ENCODE measurements around the gene ACOX3. TPM values are rescaled to one million over a fixed set of nuclear protein-coding genes. Genes with fewer than 3 reads are reported as not detected.

ACOX3 gene
- polyA plus RNA-seq, 1 experiment: 7.9 TPM

GRCh38 chr4:8403976-8404375 lies 36.5 kb downstream of the ACOX3 start:
- Histone ChIP-seq H3K27me3 (ENCODE audit: control insufficient read depth, insufficient read depth, low read length) (no peaks in the 10 kb centered on the region), H3K27ac (ENCODE audit: low read depth, low read length) (no peak overlapping the region), H3K9me3 (ENCODE audit: control insufficient read depth, insufficient read depth, low read length) (no peaks in the 10 kb centered on the region; the same call in 1 of the 2 replicates), H3K4me3 (ENCODE audit: low read depth, low read length) (no peak overlapping the region)
- TF ChIP-seq CTCF (IDR thresholded peaks at IDR 0.05; ENCODE audit: low read depth, low read length): no peak
- CTCF ChIA-PET: interaction anchor here (1.5 to 5.5 kb wide), 7 partner anchors 92 to 228 kb away, joined by 4 to 73 read pairs (median 25); no protein-coding TSS in a partner anchor
- no peak for DNase-seq (ENCODE audit: low read depth, low spot score)
- POLR2A ChIA-PET: no interaction called here

- DNase-seq (ENCODE audit: low read depth, low spot score): peak; percentile 66
- Histone ChIP-seq H3K27ac (ENCODE audit: low read depth, low read length) (no peak overlapping the region), H3K9me3 (ENCODE audit: control insufficient read depth, insufficient read depth, low read length) (no peaks in the 10 kb centered on the region; the same call in 1 of the 2 replicates), H3K27me3 (ENCODE audit: control insufficient read depth, insufficient read depth, low read length) (no peaks in the 10 kb centered on the region), H3K4me3 (ENCODE audit: low read depth, low read length) (no peak overlapping the region)
- ChIA-PET CTCF (interaction anchor here (0.6 to 5.5 kb wide), 28 partner anchors 9 to 227 kb away, joined by 3 to 73 read pairs (median 7); no protein-coding TSS in a partner anchor), POLR2A (interaction anchor here (1.0 to 1.1 kb wide), 2 partner anchors 128 to 161 kb away, joined by 4 to 5 read pairs; no protein-coding TSS in a partner anchor)
- TF ChIP-seq CTCF (IDR thresholded peaks at IDR 0.05; ENCODE audit: low read depth, low read length): peak; percentile 93
These were observed 37.3 kb downstream of the ACOX3 start for GRCh38 chr4:8403173-8403753.

- POLR2A ChIA-PET: interaction anchor here (1.0 to 1.1 kb wide), 2 partner anchors 128 to 160 kb away, joined by 4 to 5 read pairs; no protein-coding TSS in a partner anchor
- CTCF ChIA-PET: interaction anchor here (0.6 to 5.5 kb wide), 28 partner anchors 8 to 226 kb away, joined by 3 to 73 read pairs (median 7); no protein-coding TSS in a partner anchor
- Histone ChIP-seq H3K27me3 (ENCODE audit: control insufficient read depth, insufficient read depth, low read length) (no peaks in the 10 kb centered on the region), H3K4me3 (ENCODE audit: low read depth, low read length) (no peak overlapping the region), H3K9me3 (ENCODE audit: control insufficient read depth, insufficient read depth, low read length) (no peaks in the 10 kb centered on the region; the same call in 1 of the 2 replicates), H3K27ac (ENCODE audit: low read depth, low read length) (no peak overlapping the region)
- no peak for TF ChIP-seq CTCF (IDR thresholded peaks at IDR 0.05; ENCODE audit: low read depth, low read length)
- no peak for DNase-seq (ENCODE audit: low read depth, low spot score)
These were observed 37.9 kb downstream of the ACOX3 start for GRCh38 chr4:8402640-8403039.

GRCh38 chr4:8402181-8402597 lies 38.3 kb downstream of the ACOX3 start:
- Histone ChIP-seq H3K4me3 (ENCODE audit: low read depth, low read length) (no peak overlapping the region), H3K27me3 (ENCODE audit: control insufficient read depth, insufficient read depth, low read length) (no peaks in the 10 kb centered on the region), H3K9me3 (ENCODE audit: control insufficient read depth, insufficient read depth, low read length) (no peaks in the 10 kb centered on the region; the same call in 1 of the 2 replicates), H3K27ac (ENCODE audit: low read depth, low read length) (no peak overlapping the region)
- POLR2A ChIA-PET: interaction anchor here (1.0 kb wide), 1 partner anchor 127 kb away, joined by 4 read pairs; no protein-coding TSS in a partner anchor
- TF ChIP-seq CTCF (IDR thresholded peaks at IDR 0.05; ENCODE audit: low read depth, low read length): no peak
- no peak for DNase-seq (ENCODE audit: low read depth, low spot score)
- CTCF ChIA-PET: interaction anchor here (0.7 to 5.5 kb wide), 20 partner anchors 11 to 226 kb away, joined by 3 to 73 read pairs (median 8); no protein-coding TSS in a partner anchor

GRCh38 chr4:8401665-8402064 lies 38.9 kb downstream of the ACOX3 start:
- TF ChIP-seq CTCF (IDR thresholded peaks at IDR 0.05; ENCODE audit: low read depth, low read length): no peak
- CTCF ChIA-PET: interaction anchor here (1.5 to 5.5 kb wide), 8 partner anchors 11 to 225 kb away, joined by 9 to 73 read pairs (median 23); no protein-coding TSS in a partner anchor
- H3K27ac ChIP-seq (ENCODE audit: low read depth, low read length): no peak overlapping the region
- POLR2A ChIA-PET: no interaction called here
- DNase-seq (ENCODE audit: low read depth, low spot score): no peak
- no peaks in the 10 kb centered on the region; the same call in 1 of the 2 replicates for H3K9me3 ChIP-seq (ENCODE audit: control insufficient read depth, insufficient read depth, low read length)
- H3K4me3 ChIP-seq (ENCODE audit: low read depth, low read length): no peak overlapping the region
- no peaks in the 10 kb centered on the region for H3K27me3 ChIP-seq (ENCODE audit: control insufficient read depth, insufficient read depth, low read length)

All from AG04450 (cell line).